Measurements from ENCODE around the gene NR3C1.

DNA sequence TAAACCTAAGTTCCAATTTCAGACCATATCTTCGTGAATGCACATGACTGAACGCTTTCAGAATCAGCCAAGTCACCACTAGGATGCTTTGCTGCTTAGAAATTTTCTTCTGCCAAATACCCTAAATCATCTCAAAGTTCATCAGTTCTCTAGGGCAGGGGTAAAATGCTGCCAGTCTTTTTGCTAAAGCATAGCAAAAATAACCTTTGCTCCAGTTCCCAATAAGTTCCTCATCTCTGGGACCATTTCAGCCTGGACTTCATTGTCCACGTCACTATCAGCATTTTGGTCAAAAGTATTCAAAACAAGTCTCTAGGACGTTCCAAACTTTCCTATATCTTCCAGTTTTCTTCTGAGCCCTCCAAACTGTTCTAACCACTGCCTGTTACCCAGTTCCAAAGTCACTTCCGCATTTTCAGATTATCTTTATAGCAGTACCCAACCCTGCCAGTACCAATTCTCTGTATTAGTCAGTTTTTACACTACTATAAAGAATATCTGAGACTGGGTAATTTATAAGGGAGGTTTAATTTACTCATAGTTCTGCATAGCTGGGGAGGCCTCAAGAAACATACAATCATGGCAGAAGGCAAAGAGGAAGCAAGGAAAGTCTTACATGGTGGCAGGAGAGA lies 74.8 kb downstream of the NR3C1 start:
- TF ChIP-seq, protein P1, sequence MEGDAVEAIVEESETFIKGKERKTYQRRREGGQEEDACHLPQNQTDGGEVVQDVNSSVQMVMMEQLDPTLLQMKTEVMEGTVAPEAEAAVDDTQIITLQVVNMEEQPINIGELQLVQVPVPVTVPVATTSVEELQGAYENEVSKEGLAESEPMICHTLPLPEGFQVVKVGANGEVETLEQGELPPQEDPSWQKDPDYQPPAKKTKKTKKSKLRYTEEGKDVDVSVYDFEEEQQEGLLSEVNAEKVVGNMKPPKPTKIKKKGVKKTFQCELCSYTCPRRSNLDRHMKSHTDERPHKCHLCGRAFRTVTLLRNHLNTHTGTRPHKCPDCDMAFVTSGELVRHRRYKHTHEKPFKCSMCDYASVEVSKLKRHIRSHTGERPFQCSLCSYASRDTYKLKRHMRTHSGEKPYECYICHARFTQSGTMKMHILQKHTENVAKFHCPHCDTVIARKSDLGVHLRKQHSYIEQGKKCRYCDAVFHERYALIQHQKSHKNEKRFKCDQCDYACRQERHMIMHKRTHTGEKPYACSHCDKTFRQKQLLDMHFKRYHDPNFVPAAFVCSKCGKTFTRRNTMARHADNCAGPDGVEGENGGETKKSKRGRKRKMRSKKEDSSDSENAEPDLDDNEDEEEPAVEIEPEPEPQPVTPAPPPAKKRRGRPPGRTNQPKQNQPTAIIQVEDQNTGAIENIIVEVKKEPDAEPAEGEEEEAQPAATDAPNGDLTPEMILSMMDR (conservative IDR thresholded peaks at IDR 0.05 in 1 of 2, IDR thresholded peaks at IDR 0.05 in 1 of 2; ENCODE audit: extremely low read depth in 1 of 2, insufficient read depth in 1 of 2, low read depth in 1 of 2, low read length in 2 of 2) = no peak
- no peak for TF ChIP-seq EZH2 (IDR thresholded peaks at IDR 0.05; ENCODE audit: borderline replicate concordance, low read length)
